GM10847 (cell line): ENCODE measurements around the gene CD82.

ENCODE experiments used
- POLR2A ChIP-seq: IDR thresholded peaks from 2 replicates; pipeline ENCODE4 v1.6.1; 2011; ENCODE audit not compliant: insufficient read length; ENCODE audit errors: extremely low read depth

CD82 gene

DNA sequence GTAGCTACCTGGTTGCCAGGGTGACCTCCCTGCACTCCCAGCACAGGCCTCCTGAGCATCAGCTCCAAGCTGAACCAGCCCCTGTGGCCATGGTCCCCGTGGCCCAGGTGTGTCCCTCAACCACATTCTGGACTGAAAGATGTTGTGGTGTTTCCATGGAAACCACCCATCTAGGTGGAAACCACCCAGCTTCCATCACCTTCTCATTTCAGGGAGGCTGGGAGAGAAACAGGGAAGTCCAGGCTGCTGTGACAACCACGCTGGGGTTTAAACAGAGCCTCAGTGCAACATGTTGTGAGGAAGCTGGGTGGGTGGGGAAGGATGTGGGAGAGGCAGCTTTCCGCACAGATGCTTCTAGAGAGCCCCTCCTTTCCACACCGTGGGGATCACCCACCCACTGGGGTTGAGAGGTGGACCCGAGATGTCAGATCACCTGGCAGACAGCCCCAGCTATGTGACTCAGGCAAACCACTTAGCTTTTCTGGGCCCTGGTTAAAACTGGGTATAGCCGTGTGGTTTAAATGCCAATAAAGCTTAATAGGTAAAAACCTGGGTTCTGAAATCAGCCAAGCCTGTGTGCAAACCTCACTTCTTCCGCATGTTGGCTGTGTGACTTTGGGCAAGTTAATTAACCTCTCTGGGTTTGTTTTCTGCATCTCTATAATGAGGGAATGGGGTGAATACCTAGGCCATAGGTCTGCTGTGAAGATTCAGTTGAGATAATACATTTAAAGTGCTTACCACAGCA lies 46.4 kb downstream of the CD82 start:
- no peak for TF ChIP-seq POLR2A

DNA sequence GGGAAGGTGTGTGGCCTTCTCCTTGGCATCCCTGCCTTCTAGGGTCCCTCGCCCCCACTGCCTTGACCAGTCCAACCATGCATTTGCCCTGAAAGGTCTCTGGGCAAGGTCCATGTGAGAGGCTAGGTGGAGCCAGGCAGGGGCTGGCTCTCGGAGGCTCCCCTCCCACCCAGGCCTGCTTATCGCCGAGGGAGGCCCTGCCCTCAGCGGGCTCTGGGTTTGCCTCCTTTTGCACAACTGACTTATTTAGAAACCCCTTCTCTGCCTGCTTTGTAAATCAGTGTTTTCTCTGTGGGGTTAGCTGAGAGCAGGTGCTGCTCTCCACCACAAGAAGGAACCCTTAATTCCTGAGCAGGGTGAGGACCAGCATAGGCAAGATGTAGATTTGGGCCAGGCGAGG lies 47.7 kb downstream of the CD82 start:
- TF ChIP-seq POLR2A, result no peak

DNA sequence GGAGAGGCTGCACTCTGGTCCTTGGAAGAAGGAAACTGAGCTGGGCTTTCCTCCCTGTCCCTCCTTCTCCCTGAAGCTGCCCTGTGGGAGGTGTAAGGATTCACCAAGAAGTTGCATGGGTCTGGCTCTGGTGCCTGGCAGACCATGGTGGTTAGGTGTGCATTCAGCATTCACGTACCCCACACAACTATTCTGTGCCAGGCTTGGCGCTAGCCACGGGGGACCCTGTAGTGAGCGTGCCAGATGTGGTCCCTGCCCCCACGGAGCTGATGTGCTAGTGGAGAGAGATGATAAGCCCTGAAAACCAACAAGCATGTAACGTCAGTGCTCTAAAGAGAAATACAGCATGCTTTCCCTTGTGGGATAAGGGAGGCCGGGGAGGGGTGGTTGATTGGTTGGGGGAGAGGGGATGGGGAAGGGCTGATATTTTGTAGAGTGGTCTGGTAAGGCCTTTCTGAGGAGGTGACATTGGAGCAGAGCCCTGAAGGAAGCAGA lies 48.9 kb downstream of the CD82 start:
- TF ChIP-seq POLR2A, result no peak

DNA sequence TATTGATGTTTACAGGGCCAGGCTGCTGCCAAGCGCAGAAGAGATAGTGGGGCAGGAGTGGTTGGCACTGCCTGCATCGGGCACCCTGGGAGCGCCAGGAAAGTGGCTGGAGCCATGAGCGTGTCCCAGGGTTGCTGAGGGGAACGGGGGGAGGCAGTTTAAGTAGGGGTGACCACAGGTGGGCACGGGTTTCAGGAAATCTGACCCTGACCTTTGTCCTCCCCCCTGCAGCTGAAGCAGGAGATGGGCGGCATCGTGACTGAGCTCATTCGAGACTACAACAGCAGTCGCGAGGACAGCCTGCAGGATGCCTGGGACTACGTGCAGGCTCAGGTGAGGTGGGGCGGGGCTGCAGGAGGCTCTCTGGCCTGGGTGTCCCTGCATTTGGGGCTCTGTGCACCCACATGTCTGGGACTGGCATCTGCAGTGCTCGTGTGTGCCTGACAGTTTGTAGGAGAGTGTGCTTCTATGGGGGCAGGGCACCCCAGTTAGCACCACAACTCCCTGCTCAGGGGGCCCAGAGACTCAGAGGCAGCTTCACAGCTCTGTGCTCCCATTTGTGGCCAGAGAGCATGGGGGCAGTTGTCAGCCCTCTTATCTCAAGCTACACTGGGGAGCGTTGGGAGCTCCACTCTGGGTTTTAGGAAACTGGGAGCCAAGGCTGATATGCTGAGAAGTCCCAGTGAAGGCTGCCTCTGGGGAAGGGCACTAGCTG lies 49.7 kb downstream of the CD82 start:
- TF ChIP-seq POLR2A, result no peak

DNA sequence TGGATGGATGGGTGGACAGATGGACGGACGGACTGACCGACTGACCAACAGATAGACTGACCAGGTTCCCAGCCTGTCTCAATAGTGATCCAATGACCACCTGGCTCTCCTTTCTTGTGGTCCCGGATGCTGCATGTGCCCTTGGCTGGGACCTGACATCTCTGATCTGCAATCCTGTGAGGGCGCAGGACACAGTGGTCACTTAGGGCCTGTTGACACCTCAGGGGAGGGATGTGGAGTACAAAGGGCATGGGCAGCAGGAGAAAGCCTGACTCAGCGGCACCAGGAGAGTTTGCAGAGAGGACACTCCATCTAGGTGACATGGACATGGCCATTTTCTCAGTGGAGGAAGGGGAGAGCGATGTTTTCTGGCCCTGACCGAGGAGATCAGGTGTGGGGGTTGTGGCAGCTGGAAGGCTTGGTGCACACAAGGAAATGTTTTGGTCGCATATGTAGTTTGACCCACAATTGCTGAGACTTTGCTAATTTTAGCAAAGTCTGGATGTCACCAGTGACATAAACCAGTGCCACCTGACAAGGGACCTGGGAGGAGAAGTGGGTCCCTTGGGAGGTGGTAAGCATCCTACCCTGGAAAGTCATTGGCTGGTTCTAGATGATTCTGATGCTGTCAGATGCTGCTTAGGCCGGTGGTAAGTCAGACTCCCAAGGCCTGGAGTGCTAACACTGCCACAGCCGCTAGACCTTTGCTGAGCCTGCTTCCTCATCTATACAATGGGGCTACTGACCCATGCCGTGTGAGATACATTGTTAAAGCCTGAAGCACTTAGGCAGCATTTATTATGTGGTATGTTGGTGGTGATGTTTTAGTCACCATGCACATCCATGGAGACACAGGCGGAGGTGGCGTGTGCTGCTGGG lies 50.7 kb downstream of the CD82 start:
- no peak for TF ChIP-seq POLR2A

DNA sequence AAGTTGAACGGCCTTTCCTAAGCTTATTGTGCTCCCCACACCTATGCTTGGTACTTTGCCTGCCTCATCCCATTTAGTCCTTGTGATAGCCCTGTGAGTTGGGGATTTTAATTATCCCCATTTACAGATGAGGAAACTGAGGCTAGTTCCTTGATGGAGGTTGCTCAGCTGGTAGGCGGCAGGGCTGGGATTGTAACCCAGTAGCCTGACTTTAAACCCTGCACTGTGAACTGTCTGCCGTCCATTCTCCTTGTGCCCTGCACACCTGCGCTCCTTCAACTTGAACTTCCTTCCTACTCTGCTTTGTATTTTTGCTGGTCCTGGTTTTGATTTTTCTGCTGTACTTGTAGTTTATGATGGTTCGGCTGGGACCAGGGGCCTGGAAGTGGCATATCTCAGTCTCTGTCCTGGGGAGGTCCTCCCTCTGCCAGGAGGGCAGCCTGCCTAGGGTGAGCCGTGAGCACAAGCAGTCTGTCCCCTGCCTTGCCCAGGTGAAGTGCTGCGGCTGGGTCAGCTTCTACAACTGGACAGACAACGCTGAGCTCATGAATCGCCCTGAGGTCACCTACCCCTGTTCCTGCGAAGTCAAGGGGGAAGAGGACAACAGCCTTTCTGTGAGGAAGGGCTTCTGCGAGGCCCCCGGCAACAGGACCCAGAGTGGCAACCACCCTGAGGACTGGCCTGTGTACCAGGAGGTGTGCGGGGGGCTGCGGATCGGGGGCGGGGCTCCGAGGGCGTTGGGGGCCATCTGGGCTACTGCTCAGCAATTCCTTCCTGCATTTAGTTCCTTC lies 52.4 kb downstream of the CD82 start:
- no peak for TF ChIP-seq POLR2A

DNA sequence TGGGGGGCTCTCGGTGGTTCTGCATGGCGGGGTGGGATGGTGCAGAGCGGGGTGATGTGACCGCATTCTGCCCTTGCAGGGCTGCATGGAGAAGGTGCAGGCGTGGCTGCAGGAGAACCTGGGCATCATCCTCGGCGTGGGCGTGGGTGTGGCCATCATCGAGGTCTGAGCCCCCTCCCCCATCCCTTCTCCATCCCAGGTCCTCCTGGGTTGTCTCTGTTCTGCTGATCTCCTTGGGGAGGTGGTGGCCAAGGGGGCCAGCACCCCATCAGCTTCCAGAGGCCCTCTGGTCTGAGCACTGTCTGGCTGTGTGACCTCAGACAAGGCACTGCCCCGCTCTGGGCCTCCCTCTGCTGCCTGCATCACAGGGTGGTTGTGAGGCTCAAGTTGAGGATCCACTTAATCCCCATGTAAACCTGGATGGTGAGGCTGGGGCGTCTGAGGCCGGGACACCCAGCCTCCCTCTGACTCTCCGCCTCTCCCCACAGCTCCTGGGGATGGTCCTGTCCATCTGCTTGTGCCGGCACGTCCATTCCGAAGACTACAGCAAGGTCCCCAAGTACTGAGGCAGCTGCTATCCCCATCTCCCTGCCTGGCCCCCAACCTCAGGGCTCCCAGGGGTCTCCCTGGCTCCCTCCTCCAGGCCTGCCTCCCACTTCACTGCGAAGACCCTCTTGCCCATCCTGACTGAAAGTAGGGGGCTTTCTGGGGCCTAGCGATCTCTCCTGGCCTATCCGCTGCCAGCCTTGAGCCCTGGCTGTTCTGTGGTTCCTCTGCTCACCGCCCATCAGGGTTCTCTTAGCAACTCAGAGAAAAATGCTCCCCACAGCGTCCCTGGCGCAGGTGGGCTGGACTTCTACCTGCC lies 53.3 kb downstream of the CD82 start:
- no peak for TF ChIP-seq POLR2A

DNA sequence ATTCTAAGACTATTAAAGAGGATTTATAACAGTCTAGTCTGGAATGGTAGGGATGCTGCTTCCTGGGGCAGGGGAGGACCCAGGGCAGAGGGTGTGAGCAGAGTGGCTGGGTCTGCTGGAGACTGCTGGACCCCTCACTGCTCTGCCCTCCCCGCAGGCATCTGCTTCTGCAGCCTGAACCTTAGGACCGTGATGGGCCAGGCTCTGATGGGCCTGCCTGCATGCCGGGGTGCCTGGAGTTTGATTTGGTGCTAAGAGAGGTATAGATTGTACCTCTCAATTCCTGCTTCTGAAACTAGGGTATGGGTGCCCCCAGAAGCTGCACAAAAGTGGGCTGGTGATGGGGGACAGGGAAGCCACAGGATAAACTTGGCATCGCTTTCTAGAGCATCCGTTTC lies 54.9 kb downstream of the CD82 start:
- no peak for TF ChIP-seq POLR2A

DNA sequence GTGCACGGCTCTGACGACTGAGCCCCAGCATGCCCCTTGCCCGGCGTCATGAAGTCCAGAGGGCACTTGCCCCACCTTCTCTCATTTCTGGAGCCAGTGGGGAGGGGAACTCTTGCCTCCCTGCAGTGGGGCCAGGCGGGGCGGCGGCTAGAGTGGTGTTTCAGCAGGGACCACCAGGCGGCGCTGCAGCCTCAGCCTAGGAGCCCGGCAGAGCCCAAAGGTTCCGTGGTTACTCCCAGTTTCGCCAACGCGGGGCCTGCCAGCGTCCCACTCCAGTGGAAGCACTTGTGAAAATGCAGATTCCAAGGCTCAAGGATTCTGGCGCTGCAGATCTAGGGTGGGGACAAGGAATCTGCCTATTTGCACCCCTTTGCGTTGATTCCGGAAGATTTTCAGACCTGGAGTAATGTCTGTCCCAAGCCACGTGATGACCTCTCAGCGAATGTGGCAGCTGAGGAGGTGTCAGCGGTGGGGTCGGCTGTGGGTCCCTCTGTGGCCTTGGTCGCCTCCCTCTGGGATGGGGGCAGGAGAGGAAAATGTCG lies 55.7 kb downstream of the CD82 start:
- TF ChIP-seq POLR2A, result no peak

DNA sequence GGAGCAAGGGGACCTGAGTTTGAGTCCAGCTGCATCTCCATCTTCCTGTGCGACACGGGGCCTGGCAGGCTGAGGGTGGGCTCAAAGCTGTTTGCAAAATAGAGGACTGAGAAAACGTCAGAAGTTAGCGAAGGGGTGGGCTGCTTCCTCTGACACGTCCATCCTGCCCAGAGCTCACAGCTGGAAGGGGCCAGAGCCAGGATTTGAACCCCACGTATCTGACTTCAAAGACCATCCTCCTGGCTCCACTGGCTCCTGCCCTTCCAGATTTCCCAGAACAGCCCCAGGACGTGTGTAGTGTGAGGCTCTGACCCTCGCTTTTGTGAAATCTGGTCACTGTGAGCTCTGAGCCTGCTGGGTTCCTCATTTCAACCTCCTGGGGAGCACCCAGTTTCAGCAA lies 56.3 kb downstream of the CD82 start:
- TF ChIP-seq POLR2A, result no peak

DNA sequence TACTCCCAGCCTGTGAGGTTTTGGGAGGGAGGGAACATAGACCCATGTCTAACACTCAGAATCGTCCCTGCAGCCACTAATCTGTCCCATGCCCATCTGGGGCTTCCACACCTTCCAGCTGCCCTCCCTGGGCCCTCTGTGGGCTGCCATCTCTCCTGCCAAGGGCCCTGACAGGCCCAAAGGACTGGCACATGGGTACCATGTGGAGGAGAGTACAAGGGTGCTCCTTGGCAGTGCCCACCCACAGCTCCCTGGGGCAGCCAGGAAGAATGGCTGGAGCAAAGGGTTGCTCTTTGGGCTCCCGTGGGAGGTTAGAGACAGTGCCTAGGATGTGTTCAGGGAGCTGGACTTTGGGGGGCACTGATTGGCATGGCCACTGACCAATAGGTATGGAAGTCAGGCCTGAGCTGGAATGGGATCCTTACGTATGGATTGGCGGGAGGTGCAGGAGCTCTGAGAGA lies 56.8 kb downstream of the CD82 start:
- TF ChIP-seq POLR2A, result peak; percentile 11

DNA sequence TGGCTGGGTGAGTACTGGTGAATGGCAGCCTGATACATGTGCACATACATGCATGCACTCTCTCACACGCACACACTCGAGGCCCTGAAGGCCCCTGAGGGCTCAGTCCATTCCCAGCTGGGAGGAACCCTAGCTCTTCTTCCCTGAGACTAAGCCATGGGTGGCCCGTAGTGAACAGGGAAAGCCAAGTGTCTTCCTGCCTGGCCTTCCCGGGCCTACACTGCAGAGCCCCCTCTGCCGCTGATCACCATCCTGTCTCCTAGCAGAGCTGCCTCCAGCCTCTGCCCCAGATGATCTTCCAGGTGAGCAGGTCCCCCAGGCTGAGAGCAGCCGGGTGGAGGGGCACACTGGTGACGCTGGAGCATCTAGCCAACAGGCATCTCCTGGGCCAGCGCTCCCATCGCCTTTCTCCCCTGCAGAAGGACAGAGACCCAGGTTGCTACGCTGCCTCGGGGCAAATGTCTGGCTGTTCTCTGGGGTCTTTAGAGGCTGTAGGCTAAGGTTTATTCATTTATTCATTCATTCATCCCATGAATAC lies 57.3 kb downstream of the CD82 start:
- TF ChIP-seq POLR2A, result no peak

DNA sequence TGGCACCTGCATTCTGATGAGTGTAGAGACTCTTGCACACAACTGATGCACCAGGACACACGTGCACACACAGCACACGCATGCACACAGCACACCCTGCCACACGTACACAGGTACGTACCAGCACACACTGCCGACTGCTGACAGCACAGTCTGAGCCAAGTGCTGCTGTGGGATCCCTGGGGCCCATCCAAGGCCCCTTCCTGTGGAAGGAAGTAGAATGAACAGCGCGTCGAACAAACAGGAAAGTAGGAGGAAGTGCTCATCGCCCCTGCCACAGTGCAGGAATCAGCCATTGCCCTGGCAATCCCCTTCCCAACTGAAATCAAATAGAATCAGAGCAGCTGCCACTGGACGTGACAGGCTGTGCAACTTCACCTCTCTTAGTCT lies 57.9 kb downstream of the CD82 start:
- TF ChIP-seq POLR2A, result no peak

DNA sequence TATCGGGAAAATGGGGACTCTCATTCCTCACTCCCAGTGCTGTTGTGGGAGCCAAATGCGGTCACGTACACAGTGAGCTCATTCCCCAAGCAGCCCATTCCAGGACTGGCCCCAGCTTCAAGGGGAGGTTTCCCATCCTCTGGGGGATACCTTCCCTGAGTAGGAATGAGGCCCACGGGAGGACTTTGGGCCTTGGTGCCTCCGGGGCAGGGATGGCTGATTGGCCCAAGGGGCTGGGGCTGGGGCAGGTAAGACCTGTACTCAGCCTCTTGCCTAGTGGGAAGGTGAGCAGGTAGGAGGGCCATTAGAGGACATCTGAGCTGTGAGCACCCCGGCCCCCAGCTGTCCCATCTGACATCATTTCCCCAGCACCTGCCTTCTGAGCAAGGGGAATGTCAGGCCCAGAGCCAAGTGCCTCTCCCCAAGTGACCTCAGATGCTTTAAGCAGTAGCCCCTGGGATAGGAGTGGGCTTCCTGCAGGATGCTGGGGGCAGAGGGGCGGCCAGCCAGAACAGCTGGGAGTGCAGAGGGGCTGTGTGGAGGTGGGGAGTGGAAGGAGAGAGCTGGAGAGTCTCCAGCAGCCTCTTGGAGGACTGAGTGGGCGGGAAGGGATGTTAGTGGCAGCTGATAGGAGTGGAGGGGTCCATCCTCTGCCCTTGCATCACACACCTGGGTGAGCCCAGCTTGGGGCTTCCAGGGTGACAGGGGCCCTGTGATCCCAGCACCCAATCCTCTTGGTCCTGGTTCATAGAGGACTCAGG lies 58.4 kb downstream of the CD82 start:
- TF ChIP-seq POLR2A, result peak; percentile 18
